Right renal pelvis (tissue), 4 donors: ENCODE measurements around the gene NRDE2. TPM values are rescaled to one million over a fixed set of nuclear protein-coding genes. Genes with fewer than 3 reads are reported as not detected.

ENCODE experiments used
- polyA plus RNA-seq, 4 donors: library from polyadenylated mRNA; unstranded; fragments of 120-200 nt; gene quantifications; one replicate each; pipeline ENCODE4 v1.2.1, GENCODE V29; 2013; ENCODE audit not compliant: insufficient read length in 4 of 4

The NRDE2 gene
- polyA plus RNA-seq, 4 donors, result 16.9 to 22.3 (median 21.1) TPM

Other genes starting within 250 kb of the NRDE2 start
- gene PSMC1, start 75.4 kb downstream of the NRDE2 start, polyA plus RNA-seq, result 100 to 1,000 TPM; 111 to 161 (median 148) TPM
- gene CALM1, start 65.1 kb upstream of the NRDE2 start, polyA plus RNA-seq, result 100 to 1,000 TPM; 323 to 439 (median 407) TPM